K562 (cell line): ENCODE measurements around the gene DAGLB. TPM values are rescaled to one million over a fixed set of nuclear protein-coding genes. Genes with fewer than 3 reads are reported as not detected.

Experiments
- ATAC-seq: fragments of 200-7000 bp; cut with Tn5 transposase; 3 replicates; pipeline ENCODE4 v1.9.1; 2020; ENCODE audit warnings: moderate library complexity
- BruUV-seq: library from RNA; stranded (reverse); fragments of 400-500 nt; replicated peaks from 2 replicates; lab custom pipeline; 2021; lab: Mats Ljungman, UMichigan
- CTCF ChIA-PET: fragments of 300-600 bp; formaldehyde crosslinking; extraction: SDS; loops from one replicate; lab custom pipeline; 2021; ENCODE audit warnings: low intra/inter-chr PET ratio; lab: Yijun Ruan, JAX
- POLR2A ChIA-PET: fragments of 300-600, 350-650 bp; sonication (Branson Sonifier 250); formaldehyde crosslinking; extraction: SDS; loops from one replicate; lab custom pipeline; 2021; ENCODE audit warnings: antibody characterized with exemption, inconsistent platforms; lab: Yijun Ruan, JAX
- DNase-seq, 4 experiments: peaks; one replicate each; pipeline versions ENCODE4 v3.0.0 to v3.0.0-alpha.2; 2011 to 2018; ENCODE audit warnings: low spot score in 3 of 4, mixed read lengths in 3 of 4; ENCODE audit errors: extremely low read depth in 1 of 4
- FAIRE-seq: peaks from 2 replicates; lab custom pipeline; 2011; peaks lifted over from hg19 to GRCh38; lab: Jason Lieb, UNC
- H2AFZ ChIP-seq: 2 replicates; pipeline ENCODE4 v1.6.0; 2011; ENCODE audit warnings: low read depth, low read length, control low read depth, inconsistent platforms
- H3K27ac ChIP-seq: fragments of 200-600 bp; 3 replicates; pipeline ENCODE4 v1.8.0; 2011; ENCODE audit warnings: low read depth, mild to moderate bottlenecking, control low read depth, inconsistent platforms, low read length, moderate library complexity, mixed read lengths; ENCODE audit errors: extremely low read depth
- H3K27me3 ChIP-seq, 2 experiments: fragments of 300-600 bp in 1 of 2; 2 replicates in 1 of 2; 3 replicates in 1 of 2; pipeline versions ENCODE4 v1.6.0 to v1.8.0; 2011; ENCODE audit warnings: inconsistent platforms in 2 of 2, low read length in 2 of 2, mild to moderate bottlenecking in 1 of 2, mixed read lengths in 1 of 2, moderate library complexity in 1 of 2; ENCODE audit not compliant: control insufficient read depth in 2 of 2, insufficient read depth in 2 of 2
- H3K36me3 ChIP-seq: fragments of 300-600 bp; 3 replicates; pipeline ENCODE4 v1.8.0; 2011; ENCODE audit warnings: mild to moderate bottlenecking, low read length, inconsistent platforms; ENCODE audit not compliant: control insufficient read depth, insufficient read depth
- H3K4me1 ChIP-seq, 2 experiments: fragments of 200-600 bp in 1 of 2; replicated peaks in 1 of 2; 2 replicates in 1 of 2; 3 replicates in 1 of 2; pipeline versions ENCODE4 v1.5.1 to v1.8.0; 2011; ENCODE audit warnings: inconsistent platforms in 2 of 2, low read length in 2 of 2, mild to moderate bottlenecking in 1 of 2, mixed read lengths in 1 of 2, moderate library complexity in 1 of 2; ENCODE audit not compliant: control insufficient read depth in 2 of 2, insufficient read depth in 2 of 2
- H3K4me2 ChIP-seq: 2 replicates; pipeline ENCODE4 v1.6.1; 2011; ENCODE audit warnings: low read length, control low read depth, inconsistent platforms, mixed read lengths; ENCODE audit not compliant: insufficient read depth
- H3K4me3 ChIP-seq: fragments of 200-600 bp; sonication (generic), shearing (Covaris generic); 2 replicates; pipeline ENCODE4 v1.5.1; 2016; ENCODE audit warnings: control low read depth, inconsistent platforms
- H3K79me2 ChIP-seq: fragments of 200-600 bp; 3 replicates; pipeline ENCODE4 v1.8.0; 2011; ENCODE audit warnings: low read length, inconsistent platforms; ENCODE audit not compliant: control insufficient read depth, insufficient read depth
- H3K9ac ChIP-seq, 2 experiments: 2 replicates each; pipeline versions ENCODE4 v1.6.0 to v1.6.1; 2011; ENCODE audit warnings: low read depth in 2 of 2, low read length in 2 of 2, control low read depth in 1 of 2, inconsistent platforms in 1 of 2, mild to moderate bottlenecking in 1 of 2, mixed read lengths in 1 of 2; ENCODE audit not compliant: insufficient read depth in 1 of 2
- H3K9me1 ChIP-seq: one replicate; pipeline ENCODE4 v1.6.0; 2011; ENCODE audit warnings: inconsistent platforms, mild to moderate bottlenecking, low read length, moderate library complexity; ENCODE audit not compliant: control insufficient read depth, insufficient read depth
- H3K9me3 ChIP-seq: replicated peaks from 2 replicates; pipeline ENCODE4 v1.5.1; 2011; ENCODE audit warnings: low read depth, low read length, inconsistent platforms; ENCODE audit not compliant: control insufficient read depth, insufficient read depth
- H4K20me1 ChIP-seq: replicated peaks from 2 replicates; pipeline ENCODE4 v1.6.1; 2011; ENCODE audit warnings: low read length, inconsistent platforms, mixed read lengths; ENCODE audit not compliant: control insufficient read depth, insufficient read depth
- DMBX1 ChIP-seq: fragments of 250-450 bp; sonication (Bioruptor Pico); IDR thresholded peaks from 2 replicates; pipeline ENCODE4 v1.8.0; 2022; ENCODE audit warnings: inconsistent platforms, mild to moderate bottlenecking, moderate library complexity, borderline replicate concordance
- HIVEP1 ChIP-seq: fragments of 250-450 bp; sonication (Bioruptor Pico); IDR thresholded peaks from 2 replicates; pipeline ENCODE4 v1.4.0; 2020; ENCODE audit warnings: mild to moderate bottlenecking
- KDM2B ChIP-seq: fragments of 250-450 bp; sonication (Bioruptor Pico); IDR thresholded peaks from 2 replicates; pipeline ENCODE4 v1.8.0; 2021; ENCODE audit warnings: mild to moderate bottlenecking, moderate library complexity
- NCOA2 ChIP-seq, 2 experiments: fragments of 450-650 bp; IDR thresholded peaks; 2 replicates each; pipeline ENCODE4 v1.6.1; 2018; ENCODE audit warnings: mild to moderate bottlenecking in 2 of 2, moderate library complexity in 1 of 2; ENCODE audit not compliant: partially characterized antibody in 2 of 2
- NUFIP1 ChIP-seq: fragments of 450-650 bp; IDR thresholded peaks from 2 replicates; pipeline ENCODE4 v1.6.1; 2018; ENCODE audit not compliant: partially characterized antibody
- PHF21A ChIP-seq: fragments of 450-650 bp; IDR thresholded peaks from 2 replicates; pipeline ENCODE4 v1.6.1; 2017; ENCODE audit warnings: low read depth, borderline replicate concordance
- ZFP36 ChIP-seq: fragments of 150-350 bp; IDR thresholded peaks from 2 replicates; pipeline ENCODE4 v1.6.1; 2018; ENCODE audit warnings: low read length, low read depth; ENCODE audit not compliant: partially characterized antibody
- ZNF280A ChIP-seq: fragments of 450-650 bp; IDR thresholded peaks from 2 replicates; pipeline ENCODE4 v1.6.1; 2018; ENCODE audit warnings: mild to moderate bottlenecking, low read depth; ENCODE audit not compliant: partially characterized antibody
- ZNF79 ChIP-seq: fragments of 250-450 bp; sonication (Bioruptor Pico); IDR thresholded peaks from 2 replicates; pipeline ENCODE4 v1.4.0; 2020; ENCODE audit warnings: low read depth, mild to moderate bottlenecking, moderate library complexity
- WGBS: fragments of 100-300 bp; shearing (Covaris generic); methylation state at CpG from one replicate; pipeline ENCODE4 v1.1.6; 2016; ENCODE audit warnings: low coverage, mixed read lengths; ENCODE audit not compliant: insufficient coverage; ENCODE audit errors: missing lambda C conversion rate; 5-methylcytosine and 5-hydroxymethylcytosine counted together
- in situ Hi-C: fragments of 300-500 bp; cut with MboI; formaldehyde crosslinking; loops from 4 replicates; pipeline ENCODE4 v1.15.0; 2018; ENCODE audit warnings: inconsistent platforms, mixed read lengths
- intact Hi-C: fragments of 100-400 bp; cut with micrococcal nuclease; formaldehyde crosslinking; loops from 2 replicates; pipeline ENCODE4 v1.14.2; 2022
- polyA plus RNA-seq, 8 experiments: library from polyadenylated mRNA; depleted of rRNA in 4 of 8; stranded (reverse) in 5 of 8; unstranded in 3 of 8; fragments of >200 nt; fragmentation: Nextera tagmentation in 2 of 8; fragmentation: Illumina TruSeq in 1 of 8; extraction: Ambion mirVana in 2 of 8; extraction: Trizol in 1 of 8; gene quantifications; 2 replicates each; pipeline versions ENCODE4 v1.2.1 to v1.2.3, GENCODE V29; 2011 to 2014; ENCODE audit warnings: inconsistent platforms in 1 of 8, missing spikeins in 1 of 8
- total RNA-seq, 7 experiments: library from RNA; depleted of rRNA in 6 of 7; stranded (reverse); fragments of >200 nt in 6 of 7; fragmentation: Illumina TruSeq in 2 of 7; extraction: Trizol in 2 of 7; gene quantifications; 2 replicates each; pipeline versions ENCODE4 v1.2.1 to v1.2.3, GENCODE V29; 2011 to 2021; ENCODE audit warnings: low replicate concordance in 1 of 7

The DAGLB gene
- total and polyA plus RNA-seq, 9 of the 15 experiments (the other 6 are each of a cell fraction or from before 2014, with no cell fraction given), result 0.92 to 16.4 (median 9.3) TPM

- FAIRE-seq (no peak), ATAC-seq (no peak), DNase-seq (no peak)
- ChIA-PET POLR2A (interaction anchor here (0.5 to 4.2 kb wide), 5 partner anchors 11 to 86 kb away, joined by 3 to 16 read pairs (median 3); no protein-coding TSS in a partner anchor), CTCF (no interaction called here)
- Histone ChIP-seq H3K4me1 (peaks cover 3 to 11% of the 10 kb centered on the region in 2 experiments; a peak in 4 of 5 replicates), H3K9me3 (no peaks in the 10 kb centered on the region), H3K27ac (no peak overlapping the region), H3K36me3 (peaks cover 88% of the 10 kb centered on the region), H3K4me3 (no peak overlapping the region), H3K4me2 (no peak overlapping the region), H4K20me1 (peaks cover 64% of the 10 kb centered on the region), H3K9ac (peak overlapping the region in 1 of 2 experiments; percentile 54; a peak in 1 of 4 replicates), H3K27me3 (no peaks in the 10 kb centered on the region), H3K9me1 (peaks cover 10% of the 10 kb centered on the region), H2AFZ (no peak overlapping the region), H3K79me2 (peaks cover 95% of the 10 kb centered on the region)
- in situ Hi-C loops, result no loop called here
- BruUV-seq, result no TSS peak
- intact Hi-C loops, result no loop called here
- TF ChIP-seq ZNF280A (no peak), ZNF79 (CRISPR knock-in tag) (no peak), HIVEP1 (CRISPR knock-in tag) (no peak), NUFIP1 (no peak), ZFP36 (no peak), PHF21A (no peak), KDM2B (CRISPR knock-in tag) (no peak), NCOA2 (IDR thresholded peaks at IDR 0.05; ENCODE audit: partially characterized antibody in 2 of 2) (no peak), DMBX1 (CRISPR knock-in tag) (no peak)
- WGBS, result 86% methylated on average over 1 of the region's 1 CpG
Observed at GRCh38 chr7:6477318-6477660, 29.5 kb upstream of the DAGLB start.
